Kidney (tissue), 14 donors: ENCODE measurements around the gene SYT3. TPM values are rescaled to one million over a fixed set of nuclear protein-coding genes. Genes with fewer than 3 reads are reported as not detected.

ENCODE experiments used
- DNase-seq, 5 donors: peaks; one replicate each; pipeline ENCODE4 v3.0.0-alpha.2; 2013 to 2020
- FAIRE-seq: peaks from 2 replicates; lab custom pipeline; 2012; peaks lifted over from hg19 to GRCh38; lab: Jason Lieb, UNC
- H3K27ac ChIP-seq, 2 donors: one replicate each; pipeline ENCODE4 v1.7.0; 2013; ENCODE audit warnings: low read depth in 2 of 2, low read length in 2 of 2, inconsistent platforms in 1 of 2
- H3K27me3 ChIP-seq: one replicate; pipeline ENCODE4 v1.7.1; 2013; ENCODE audit warnings: low read length, inconsistent platforms; ENCODE audit not compliant: control insufficient read depth, insufficient read depth
- H3K36me3 ChIP-seq, 3 donors: one replicate each; pipeline versions ENCODE4 v1.7.0 to v1.7.1; 2013; ENCODE audit warnings: low read length in 3 of 3, control low read depth in 1 of 3, inconsistent platforms in 1 of 3; ENCODE audit not compliant: insufficient read depth in 3 of 3, control insufficient read depth in 2 of 3
- H3K4me1 ChIP-seq, 3 donors: one replicate each; pipeline versions ENCODE4 v1.7.0 to v1.7.1; 2013; ENCODE audit warnings: low read length in 3 of 3, inconsistent platforms in 1 of 3, low read depth in 1 of 3; ENCODE audit not compliant: control insufficient read depth in 2 of 3, insufficient read depth in 2 of 3
- H3K4me3 ChIP-seq, 3 donors: one replicate each; pipeline versions ENCODE4 v1.7.0 to v1.8.1; 2013; ENCODE audit warnings: low read length in 3 of 3, control low read depth in 1 of 3, inconsistent platforms in 1 of 3
- H3K9ac ChIP-seq, 3 donors: one replicate each; pipeline versions ENCODE4 v1.7.0 to v1.7.1; 2013; ENCODE audit warnings: low read length in 3 of 3, control low read depth in 1 of 3, inconsistent platforms in 1 of 3
- H3K9me3 ChIP-seq, 3 donors: one replicate each; pipeline versions ENCODE4 v1.7.0 to v1.7.1; 2013; ENCODE audit warnings: low read length in 3 of 3, control low read depth in 1 of 3, inconsistent platforms in 1 of 3; ENCODE audit not compliant: control insufficient read depth in 2 of 3, insufficient read depth in 1 of 3
- intact Hi-C: fragments of 100-400 bp; cut with DNase I; formaldehyde crosslinking; loops from one replicate; pipeline ENCODE4 v1.11.1; 2022
- polyA plus RNA-seq: library from polyadenylated mRNA; stranded (reverse); fragments of 350-450 nt; fragmentation: Illumina TruSeq; extraction: RNeasy Lipid Tissue Mini Kit (QIAGEN cat#74804); gene quantifications from one replicate; pipeline ENCODE4 v1.2.3, GENCODE V29; 2014; ENCODE audit warnings: low read depth, low replicate concordance; ENCODE audit not compliant: insufficient read depth
- total RNA-seq: library from RNA; stranded (reverse); fragmentation: NEBNext Ultra II Directional; extraction: Animal tissue kit (Norgen Biotek cat#: 25700); gene quantifications from one replicate; pipeline ENCODE4 v1.2.1, GENCODE V29; 2021
- TF ChIP-seq, protein P1 (sequence below): IDR thresholded peaks from 3 replicates; pipeline ENCODE4 v1.5.1; 2012; ENCODE audit warnings: mild to moderate bottlenecking, moderate library complexity, borderline replicate concordance; ENCODE audit not compliant: insufficient read depth; ENCODE audit errors: extremely low read depth
- donor health status: control.
- donor health status: control.
- donor health status: control.
- donor health status: control.
- donor health status: control.
- donor health status: DM: yes; HTN: yes; CAD: no.
- donor health status: Normal renal cell carcinoma (clear cell type).

The SYT3 gene
- total and polyA plus RNA-seq, 2 donors from 2014 or later, result 0.54 to 0.63 TPM

DNA sequence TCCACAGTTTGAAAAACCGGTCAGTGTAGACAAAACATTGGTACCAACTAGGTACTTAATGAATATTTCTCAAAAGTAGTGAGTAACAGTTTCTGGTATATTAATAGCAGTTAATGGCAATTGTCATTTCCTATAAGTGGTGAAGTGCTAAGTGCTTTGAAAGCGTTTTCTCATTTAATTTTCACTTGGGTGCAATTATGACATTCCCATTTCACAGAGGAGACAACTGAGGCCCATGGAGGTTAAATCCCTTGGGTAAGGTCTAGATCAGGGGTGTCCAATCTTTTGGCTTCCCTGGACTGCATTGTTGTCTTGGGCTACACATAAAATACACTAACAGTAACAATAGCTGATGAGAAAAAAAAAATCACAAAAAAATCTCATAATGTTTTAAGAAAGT lies 687 bp upstream of the SYT3 start:
- peaks cover 3% of the 10 kb centered on the region for H3K27me3 ChIP-seq
- H3K36me3 ChIP-seq, result no peaks in the 10 kb centered on the region
- no peak overlapping the region for H3K27ac ChIP-seq
- TF ChIP-seq, protein P1, sequence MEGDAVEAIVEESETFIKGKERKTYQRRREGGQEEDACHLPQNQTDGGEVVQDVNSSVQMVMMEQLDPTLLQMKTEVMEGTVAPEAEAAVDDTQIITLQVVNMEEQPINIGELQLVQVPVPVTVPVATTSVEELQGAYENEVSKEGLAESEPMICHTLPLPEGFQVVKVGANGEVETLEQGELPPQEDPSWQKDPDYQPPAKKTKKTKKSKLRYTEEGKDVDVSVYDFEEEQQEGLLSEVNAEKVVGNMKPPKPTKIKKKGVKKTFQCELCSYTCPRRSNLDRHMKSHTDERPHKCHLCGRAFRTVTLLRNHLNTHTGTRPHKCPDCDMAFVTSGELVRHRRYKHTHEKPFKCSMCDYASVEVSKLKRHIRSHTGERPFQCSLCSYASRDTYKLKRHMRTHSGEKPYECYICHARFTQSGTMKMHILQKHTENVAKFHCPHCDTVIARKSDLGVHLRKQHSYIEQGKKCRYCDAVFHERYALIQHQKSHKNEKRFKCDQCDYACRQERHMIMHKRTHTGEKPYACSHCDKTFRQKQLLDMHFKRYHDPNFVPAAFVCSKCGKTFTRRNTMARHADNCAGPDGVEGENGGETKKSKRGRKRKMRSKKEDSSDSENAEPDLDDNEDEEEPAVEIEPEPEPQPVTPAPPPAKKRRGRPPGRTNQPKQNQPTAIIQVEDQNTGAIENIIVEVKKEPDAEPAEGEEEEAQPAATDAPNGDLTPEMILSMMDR, result no peak
- no peak overlapping the region for H3K9ac ChIP-seq
- DNase-seq, result no peak
- intact Hi-C loops, result no loop called here
- FAIRE-seq, result no peak
- no peaks in the 10 kb centered on the region for H3K4me1 ChIP-seq
- H3K9me3 ChIP-seq, result peaks cover 0 to 4% (median 0%) of the 10 kb centered on the region in 3 donors
- no peak overlapping the region for H3K4me3 ChIP-seq

DNA sequence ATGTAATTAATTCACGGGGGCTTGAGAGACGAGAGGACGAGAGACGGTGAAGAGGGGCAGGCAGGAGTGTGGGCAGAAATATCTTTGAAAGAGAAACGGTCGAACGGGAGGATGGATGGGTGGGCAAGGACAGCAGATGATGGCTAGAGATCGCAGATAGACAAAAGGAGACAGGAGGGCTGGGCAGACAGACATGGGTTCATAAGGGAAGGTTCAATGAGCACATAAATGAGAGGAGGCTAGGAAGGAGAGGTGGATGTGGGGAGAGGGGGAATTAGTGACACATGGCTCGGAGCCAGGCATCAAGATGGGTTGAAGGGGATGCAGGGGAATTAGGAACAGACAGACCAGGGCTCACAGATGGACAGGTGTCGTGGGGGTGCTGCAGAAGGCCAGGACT lies 1.1 kb downstream of the SYT3 start:
- no peaks in the 10 kb centered on the region for H3K4me1 ChIP-seq
- TF ChIP-seq, protein P1, result no peak
- H3K9ac ChIP-seq, result no peak overlapping the region
- intact Hi-C loops, result no loop called here
- FAIRE-seq (no peak), DNase-seq (no peak)
- H3K27ac ChIP-seq, result no peak overlapping the region
- no peak overlapping the region for H3K4me3 ChIP-seq
- peaks cover 0 to 18% (median 6%) of the 10 kb centered on the region in 3 donors for H3K9me3 ChIP-seq
- H3K36me3 ChIP-seq, result no peaks in the 10 kb centered on the region
- H3K27me3 ChIP-seq, result peaks cover 3% of the 10 kb centered on the region

DNA sequence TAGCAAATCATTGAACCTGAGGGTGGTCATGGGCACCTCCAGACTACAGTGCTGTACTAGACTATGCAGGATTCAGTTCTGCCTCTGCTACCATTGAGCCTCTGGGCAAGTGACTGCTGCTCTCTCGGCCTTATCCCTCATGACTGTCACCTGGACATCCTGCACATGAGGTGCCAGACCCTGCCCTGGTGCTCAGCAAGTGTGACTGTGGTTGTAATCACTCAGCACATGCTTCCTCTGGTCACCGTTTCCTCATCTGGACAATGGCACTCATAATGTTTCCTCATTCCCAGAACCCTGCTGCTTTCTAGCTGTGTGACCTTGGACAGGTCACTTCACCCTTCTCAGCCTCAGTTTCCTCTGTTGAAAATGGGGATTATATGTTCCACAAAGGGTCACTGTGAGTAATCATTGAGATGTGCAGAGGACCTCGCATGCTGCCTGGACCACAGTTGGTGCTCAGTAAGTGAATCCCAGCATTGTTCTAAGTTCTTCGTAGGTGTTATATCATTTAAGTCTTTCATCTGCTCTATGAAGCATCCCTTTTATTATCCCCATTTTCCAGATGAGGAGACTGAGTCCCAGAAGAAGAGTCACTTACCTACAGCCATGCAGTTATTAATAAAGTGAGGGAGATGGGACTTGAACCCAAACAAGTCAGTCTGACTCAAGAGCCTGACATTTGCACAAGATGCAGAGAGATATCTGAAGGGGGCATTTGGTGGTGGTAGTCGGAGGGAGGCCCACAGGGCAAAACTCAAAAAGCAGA lies 3.2 kb downstream of the SYT3 start:
- no peak for DNase-seq
- Histone ChIP-seq H3K4me1 (no peaks in the 10 kb centered on the region), H3K36me3 (no peaks in the 10 kb centered on the region), H3K9ac (no peak overlapping the region), H3K9me3 (peaks cover 0 to 19% (median 6%) of the 10 kb centered on the region in 3 donors), H3K27me3 (peaks cover 3% of the 10 kb centered on the region), H3K27ac (no peak overlapping the region), H3K4me3 (no peak overlapping the region)
- intact Hi-C loops, result no loop called here
- TF ChIP-seq, protein P1, result no peak
- no peak for FAIRE-seq

DNA sequence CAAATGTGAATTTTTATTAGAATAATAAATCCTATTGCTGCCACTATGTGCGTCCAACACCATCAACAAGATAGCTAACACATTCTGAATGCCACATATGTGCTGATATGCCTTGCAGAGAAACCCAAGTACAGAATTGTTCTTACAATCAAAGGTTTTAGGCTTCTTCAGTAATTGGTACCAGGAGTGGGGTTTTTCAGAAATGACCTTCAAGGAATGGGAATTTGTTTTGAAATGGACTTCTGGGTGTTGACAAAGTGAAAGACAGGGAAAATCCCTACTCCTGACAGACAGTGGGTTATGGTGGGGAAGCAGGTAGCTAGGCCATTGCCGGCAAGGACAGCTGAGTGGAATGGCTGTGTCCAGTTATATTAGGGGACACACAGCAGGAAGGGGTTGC lies 5.7 kb downstream of the SYT3 start:
- TF ChIP-seq, protein P1, result no peak
- Histone ChIP-seq H3K4me3 (no peak overlapping the region), H3K36me3 (no peaks in the 10 kb centered on the region), H3K9ac (no peak overlapping the region), H3K27me3 (peaks cover 3% of the 10 kb centered on the region), H3K27ac (no peak overlapping the region), H3K9me3 (peaks cover 0 to 19% (median 6%) of the 10 kb centered on the region in 3 donors), H3K4me1 (no peaks in the 10 kb centered on the region)
- intact Hi-C loops, result no loop called here
- DNase-seq (no peak), FAIRE-seq (no peak)
